GM04503 (cell line): ENCODE measurements around the gene MEIOC.
A peak's percentile ranks its signal among the peaks of the same experiment; 100 is the strongest.
"Not testable (repeated sequence)": the region's sequence is repeated elsewhere in the genome, so short reads cannot be mapped to it uniquely, and the experiment has no call there.

Experiments used
- DNase-seq: peaks from one replicate; pipeline ENCODE4 v3.0.0-alpha.2; 2012; ENCODE audit warnings: low read depth

Gene MEIOC

DNA sequence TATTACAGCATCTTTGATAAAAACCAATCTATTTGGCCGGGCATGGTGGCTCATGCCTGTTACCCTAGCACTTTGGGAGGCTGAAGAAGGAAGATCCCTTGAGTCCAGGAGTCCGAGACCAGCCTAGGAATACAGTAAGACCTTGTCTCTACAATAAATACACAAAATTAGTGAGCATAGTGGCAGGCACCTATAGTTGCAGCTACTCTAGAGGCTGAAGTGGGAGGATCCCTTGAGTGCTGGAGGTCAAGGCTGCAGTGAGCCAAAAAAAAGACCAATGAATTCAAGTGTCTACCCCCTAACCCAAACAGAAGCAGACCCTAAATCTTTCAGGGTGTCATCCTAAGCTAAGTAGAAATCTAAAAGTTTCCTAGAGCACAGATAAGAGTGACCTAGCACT, 7.3 kb upstream of the MEIOC start:
- DNase-seq: no peak

DNA sequence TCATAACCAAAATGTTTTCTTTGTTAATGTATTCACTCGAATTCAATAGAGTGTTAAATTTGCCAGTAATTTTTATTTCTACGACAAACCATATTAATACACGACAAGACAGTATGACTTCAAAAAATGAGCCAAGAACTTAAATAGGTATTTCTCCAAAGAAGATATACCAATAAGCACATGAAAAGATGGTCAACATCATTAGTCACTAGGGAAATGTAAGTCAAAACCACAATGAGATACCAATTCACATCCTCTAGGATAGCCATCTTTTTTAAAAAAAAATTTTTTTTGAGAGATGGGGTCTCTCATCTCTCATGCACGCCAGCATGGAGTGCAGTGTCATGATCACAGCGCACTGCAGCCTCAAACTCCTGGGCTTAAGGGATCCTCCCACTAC, 5.0 kb upstream of the MEIOC start:
- no peak for DNase-seq

DNA sequence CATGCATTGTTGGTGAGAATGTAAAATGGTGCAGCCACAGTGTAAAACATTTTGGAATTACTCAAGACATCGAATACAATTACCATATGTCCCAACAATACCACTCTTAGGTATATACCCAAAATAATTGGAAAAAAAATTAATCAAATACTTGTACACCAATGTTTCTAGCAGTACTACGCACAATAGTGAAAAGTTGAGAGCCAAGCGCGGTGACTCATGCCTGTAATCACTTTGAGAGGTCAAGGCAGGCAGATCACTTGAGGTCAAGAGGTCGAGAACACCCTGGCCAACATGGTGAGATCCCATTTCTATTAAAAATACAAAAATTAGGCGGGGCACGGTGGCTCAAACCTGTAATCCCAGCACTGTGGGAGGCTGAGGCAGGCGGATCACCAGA, 3.5 kb upstream of the MEIOC start:
- DNase-seq: no peak

DNA sequence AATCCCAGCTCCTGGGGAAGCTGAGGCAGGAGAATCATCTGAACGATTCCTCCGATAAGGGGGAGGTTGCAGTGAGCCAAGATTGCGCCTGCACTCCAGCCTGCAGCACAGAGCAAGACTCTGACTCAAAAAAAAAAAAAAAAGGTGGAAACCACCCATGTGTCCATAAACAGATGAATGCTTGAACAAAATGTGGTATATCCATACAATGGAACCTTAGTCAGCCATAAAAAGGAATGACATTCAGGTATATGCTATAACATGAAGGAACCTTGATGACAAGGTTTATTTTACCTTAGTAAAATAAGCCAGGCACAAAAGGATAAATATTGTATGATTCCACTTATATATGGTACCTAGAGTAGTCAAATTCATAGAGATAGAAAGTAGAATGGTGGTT, 2.9 kb upstream of the MEIOC start:
- no peak for DNase-seq

DNA sequence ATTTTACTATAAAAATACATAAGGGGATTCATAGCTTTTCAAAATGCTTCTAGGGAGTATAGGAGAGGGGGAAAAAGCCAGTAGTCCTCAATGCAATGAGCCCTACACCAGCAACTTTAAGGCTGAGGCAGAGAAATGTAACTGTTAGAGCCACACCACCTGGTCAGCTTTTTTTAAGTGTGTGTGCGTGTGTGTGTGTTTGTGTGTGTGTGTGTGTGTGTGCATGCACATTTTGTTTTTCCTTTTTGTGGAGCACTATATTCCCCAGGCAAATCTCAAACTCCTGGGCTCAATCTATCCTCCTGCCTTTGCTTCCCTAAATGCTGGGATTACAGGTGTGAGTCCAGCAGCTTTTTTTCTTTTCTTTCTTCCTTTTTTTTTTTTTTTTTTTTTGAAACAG, 2.3 kb upstream of the MEIOC start:
- no peak for DNase-seq

DNA sequence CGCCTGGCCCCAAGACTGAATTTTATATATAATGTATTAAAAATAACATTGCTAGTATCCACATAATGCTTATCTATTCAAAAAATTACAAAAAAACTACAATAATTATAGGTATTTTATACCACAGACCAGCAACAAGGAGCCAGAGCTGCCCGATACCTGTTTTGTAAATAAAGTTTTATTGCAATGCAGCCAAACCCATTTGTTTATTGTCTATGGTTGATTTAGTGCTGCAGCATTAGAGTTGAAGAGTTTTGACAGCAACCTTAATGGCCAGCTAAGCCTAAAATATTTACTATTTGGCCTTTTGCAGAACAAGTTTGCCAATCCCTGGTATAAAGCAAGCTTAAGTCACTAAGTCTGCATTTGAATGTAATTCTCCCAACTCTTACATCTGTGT, 5.6 kb downstream of the MEIOC start:
- no peak for DNase-seq

DNA sequence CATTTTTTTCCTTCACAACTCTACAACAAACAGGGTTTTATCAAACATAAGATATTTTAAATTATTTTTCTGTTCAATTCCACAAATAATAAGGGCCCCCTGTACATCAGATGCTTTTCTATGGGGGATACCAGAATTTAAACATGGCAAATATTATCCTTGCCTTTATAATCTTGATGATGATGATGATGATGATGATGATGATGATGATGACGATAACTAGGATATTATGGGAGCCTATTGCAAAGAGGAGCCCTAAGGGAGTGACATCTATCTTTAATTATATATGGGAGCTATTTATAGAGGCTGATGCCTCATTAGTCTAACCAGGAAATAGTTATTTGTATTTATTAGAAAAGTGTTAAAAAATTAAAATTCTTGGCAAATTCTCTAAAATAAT, 6.8 kb downstream of the MEIOC start:
- DNase-seq: no peak

DNA sequence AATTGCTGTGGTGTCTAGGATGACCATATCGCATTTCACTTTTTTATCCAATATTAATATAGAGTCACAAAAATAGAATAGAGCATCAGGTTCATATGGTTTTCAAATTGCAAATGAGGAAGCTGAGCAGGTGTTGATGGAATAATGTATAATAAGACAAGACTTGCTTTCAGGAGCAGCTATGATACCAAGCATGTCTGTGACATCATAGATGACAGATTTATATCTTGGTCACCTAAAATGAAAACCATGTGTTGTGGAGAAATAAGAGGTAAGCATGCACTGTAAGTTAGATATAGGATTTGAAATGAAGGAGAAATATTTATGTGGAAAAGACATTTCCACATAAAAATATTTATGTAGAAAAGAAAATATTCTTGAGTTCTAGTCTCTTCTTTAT, 8.6 kb downstream of the MEIOC start:
- DNase-seq: no peak

DNA sequence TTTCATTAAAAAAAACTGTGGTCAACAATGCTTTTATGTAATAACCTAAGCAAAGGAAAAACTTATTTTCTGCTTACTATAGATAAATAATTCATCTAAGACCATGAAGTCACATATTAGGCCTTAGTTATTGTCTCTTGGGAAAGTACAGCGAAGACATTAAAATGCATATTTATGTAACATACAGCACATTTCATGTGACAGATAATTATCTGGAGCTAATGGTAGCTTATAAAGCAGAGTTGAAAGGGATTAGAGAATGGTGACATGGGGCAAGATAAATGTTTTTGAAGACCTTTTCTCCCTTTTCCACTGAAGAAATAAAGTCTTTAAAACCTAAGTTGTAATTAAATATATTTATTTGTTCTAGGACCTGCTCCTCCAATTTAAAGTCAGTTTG, 9.7 kb downstream of the MEIOC start:
- no peak for DNase-seq

DNA sequence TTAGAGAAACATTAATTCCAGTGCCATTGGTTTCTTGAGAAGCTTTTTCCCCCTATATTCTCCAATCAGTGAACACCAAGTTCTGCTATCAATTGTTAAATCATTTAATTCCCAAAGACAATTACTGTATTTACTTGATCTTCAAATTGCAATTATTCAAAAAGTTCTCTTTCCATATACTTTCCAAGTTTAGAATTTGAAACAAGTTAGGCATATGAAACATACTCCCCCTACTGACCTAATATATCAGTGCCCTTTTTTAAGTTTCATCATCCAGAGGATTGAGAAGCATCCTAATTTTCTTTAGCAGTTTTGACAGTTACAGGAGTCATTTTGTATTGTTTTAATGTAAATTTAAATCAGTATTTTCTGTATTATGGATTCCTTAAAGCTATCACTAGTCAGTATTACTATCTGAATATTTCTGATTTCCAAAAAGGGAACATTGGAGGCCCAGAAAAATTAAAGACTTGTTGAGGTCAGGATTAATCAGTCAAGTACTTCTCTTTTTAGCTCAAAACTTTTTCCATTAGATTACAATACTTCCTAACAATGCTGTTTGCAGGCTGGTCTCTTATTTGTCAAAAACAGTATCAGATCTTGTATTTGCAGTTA, 16.3 kb downstream of the MEIOC start:
- no peak for DNase-seq

DNA sequence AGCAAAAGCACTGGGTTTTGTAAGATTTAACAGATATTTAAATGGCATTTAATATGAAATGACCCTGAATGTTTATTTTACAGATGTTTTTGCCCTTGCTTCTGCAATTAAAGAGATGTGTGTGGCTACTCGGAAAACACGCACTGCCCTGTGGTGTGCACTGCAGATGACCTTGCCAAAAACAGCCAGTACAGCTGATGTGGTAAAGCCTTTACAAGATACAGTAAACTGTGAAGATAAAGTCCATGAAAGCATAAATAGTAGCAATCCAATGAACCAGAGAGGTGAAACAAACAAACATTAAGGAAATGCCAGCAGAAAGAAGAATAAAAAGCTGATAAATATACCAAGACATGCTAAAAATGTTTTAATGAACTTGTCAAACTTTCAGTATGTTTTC, 17.6 kb downstream of the MEIOC start:
- no peak for DNase-seq

DNA sequence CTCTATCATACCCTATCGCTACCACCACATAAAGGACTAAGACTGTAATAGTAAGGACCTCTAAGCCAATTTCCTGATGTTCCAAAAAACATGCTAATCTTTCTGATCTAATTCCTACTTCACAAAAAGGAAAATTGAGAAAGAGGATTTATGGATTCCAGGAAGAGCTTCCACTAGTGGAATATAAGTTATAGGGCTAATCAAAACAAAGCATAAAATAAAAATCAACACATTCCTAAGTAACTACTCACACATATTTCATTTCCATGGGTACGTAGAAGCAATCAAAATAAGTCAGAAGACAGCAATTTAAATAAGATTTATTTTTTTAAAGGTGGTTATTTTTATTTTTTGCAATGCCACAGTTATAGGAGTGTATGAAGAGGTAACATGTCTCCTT, 20.9 kb downstream of the MEIOC start:
- DNase-seq: peak; percentile 28

DNA sequence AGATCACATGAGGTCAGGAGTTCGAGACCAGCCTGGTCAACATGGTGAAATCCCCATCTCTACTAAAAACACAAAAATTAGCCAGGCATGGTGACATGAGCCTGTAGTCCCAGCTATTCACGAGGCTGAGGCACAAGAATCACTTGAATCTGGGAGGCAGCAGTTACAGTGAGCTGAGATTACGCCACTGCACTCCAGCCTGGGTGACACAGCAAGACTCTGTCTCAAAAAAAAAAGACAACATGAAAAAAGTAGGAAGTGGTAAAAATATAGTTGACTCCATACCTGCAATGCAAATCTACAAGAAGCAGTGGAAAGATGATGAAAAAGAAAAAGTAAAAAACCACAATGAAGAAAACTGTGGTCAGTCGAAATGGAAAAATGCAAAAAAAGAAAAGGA, 27.0 kb downstream of the MEIOC start:
- not testable (repeated sequence) for DNase-seq

DNA sequence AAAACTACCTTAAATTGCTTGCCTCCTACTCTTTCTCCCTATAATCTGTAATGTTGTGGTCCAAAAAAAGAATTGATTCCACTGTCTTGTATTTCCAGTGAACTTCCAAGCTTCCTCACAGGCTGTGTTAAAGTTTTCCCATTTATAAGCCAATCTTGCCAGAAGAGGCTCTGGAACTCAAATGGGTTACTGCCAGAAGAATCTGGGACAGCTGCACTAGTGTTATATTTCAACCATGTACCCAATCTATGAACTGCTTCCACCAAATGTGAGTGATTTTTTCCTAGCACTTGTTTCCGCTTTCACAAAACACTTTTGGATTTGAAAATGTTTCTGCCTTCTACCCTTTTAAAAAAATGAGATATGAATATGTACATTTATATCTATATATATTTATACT, 31.5 kb downstream of the MEIOC start:
- no peak for DNase-seq

DNA sequence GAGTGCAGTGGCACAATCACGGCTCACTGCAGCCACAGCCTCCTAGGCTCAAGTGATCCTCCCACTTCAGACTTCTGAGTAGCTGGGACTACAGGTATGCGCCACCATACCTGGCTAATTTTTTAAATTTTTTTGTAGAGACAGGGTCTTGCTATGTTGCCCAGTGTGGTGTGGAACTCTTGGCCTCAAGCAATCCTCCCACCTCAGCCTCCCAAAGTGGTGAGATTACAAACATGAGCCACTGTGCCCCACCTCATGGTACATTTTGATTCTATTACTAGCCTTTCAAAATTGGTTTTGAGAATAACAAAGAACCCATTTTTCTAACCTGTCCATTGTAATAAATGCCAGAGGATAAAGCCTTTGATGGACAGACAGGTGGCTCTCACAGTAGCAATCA, 31.9 kb downstream of the MEIOC start:
- no peak for DNase-seq

DNA sequence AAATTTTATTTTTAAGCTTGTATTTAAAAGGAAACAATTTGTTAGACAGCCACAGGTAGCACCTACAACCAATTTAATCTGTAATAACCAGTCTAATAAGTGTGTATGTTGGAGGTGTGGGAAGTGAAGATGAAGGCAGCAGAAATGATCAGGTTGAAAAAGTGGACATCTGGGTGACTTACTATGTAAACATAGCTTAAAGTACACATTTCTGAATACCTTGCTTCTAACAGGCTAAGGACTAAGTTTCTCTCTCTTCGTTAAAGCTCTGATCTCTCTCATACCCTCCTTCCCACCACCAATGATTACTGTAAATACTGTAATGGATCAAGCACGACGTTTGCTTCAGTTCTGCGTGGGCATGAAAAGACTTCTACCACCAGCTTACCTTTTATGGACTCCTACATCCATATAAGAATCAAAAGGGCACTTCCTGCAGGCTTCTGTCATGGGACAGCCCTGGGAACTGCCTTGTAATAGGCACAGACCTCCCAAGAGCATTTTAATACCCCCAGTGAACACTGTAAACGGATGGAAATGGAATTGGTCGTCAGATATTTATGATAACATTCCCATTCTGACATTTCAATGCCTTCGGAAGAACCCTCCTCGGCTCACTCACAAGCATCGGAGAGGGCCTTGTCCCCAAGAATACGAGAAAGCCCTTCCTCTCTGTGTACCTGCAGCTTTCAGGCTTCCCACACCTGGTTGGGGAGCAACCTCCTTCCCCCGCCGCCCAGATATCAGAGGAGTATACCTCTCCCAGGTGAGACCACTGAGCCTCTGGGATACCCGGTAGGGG, 32.6 kb downstream of the MEIOC start:
- no peak for DNase-seq

DNA sequence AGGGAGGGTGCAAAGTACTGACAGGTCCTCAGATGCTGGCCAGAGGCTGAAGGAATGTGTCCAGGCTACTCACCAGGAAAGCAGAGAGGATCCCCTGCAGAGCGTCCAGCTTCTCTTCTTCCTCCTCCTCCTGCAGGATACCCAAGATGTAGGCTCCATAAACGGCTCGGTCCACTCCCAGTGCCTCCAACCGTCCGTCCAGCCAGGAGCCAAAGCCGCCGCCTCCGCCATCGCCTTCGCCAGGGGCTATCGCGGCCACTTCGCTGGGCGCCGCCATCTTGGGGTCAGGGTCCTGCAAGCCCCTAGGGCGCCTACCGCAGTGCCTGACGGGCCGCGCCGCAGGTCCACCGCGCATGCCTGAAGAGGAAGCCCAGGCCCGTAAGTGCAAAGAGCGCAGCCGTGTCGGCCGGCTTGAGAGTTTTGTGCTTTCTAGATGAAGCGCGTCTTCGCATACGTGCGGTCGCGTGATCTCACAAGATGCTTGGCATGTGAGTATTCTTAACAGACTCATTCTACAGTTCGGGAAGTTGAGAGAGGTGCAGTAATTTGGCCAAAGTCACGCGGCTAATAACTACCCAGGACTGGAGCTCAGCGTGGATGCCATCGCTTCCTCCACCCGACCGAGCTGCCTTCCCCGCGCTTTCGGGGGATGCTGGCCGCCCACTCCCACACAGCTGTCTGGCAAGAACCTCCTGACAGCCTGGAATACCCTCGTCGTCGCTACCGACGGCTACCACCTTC, 33.4 kb downstream of the MEIOC start, which contains the start of gene CCDC43:
Gene CCDC43 (minus strand): TSS at position 300 of the 741 bp plus-strand sequence. CDS start 23 bp downstream, at position 277.
- DNase-seq: peak; percentile 66

DNA sequence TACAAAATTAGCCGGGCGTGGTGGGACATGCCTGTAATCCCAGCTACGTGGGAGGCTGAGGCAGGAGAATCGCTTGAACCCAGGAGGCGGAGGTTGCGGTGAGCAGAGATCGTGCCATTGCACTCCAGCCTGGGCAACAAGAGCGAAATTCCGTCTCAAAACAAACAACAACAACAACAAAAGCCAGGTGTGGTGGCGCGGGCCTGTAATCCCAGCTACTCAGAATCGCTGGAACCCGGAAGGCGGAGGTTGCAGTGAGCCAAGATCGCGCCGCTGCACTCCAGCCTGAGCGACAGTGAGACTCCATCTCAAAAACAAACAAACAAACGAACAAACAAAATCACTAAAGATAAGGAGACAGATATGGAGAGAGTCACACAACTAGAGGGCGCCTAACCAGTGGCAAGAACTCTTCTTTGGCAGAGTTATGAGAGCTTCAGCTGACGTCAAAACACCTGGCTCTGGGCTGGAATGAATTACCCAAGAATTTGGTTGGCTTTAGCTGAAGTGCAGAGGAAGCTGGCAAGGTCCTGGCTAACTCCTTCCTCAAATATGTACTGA, 34.6 kb downstream of the MEIOC start:
- DNase-seq: not testable (repeated sequence)

DNA sequence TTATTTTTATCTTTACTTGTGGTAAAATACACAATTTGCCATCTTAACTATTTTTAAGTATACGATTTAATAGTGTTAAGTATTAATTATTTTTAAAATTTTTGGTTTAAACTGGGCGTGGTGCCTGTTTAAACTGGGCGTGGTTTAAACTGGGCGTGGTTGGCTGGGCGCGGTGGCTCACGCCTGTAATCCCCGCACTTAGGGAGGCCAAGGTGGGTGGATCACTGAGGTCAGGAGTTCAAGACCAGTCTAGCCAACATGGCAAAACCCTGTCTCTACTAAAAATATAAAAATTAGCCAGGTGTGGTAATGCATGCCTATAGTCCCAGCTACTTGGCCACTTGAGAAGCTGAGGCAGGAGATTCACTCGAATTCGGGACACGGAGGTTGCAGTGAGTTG, 37.3 kb downstream of the MEIOC start:
- DNase-seq: no peak

DNA sequence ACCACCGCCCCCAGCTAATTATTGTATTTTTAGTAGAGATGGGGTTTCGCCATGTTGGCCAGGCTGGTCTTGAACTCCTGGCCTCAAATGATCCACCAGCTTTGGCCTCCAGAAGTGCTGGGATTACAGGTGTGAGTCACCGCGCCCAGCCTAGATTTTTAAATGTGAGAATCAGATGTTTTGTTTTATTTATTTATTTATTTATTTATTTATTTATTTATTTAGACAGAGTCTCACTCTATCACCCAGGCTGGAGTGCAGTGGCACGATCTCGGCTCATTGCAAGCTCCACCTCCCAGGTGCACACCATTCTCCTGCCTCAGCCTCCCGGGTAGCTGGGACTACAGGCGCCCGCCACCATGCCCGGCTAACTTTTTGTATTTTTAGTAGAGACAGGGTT, 44.0 kb downstream of the MEIOC start:
- not testable (repeated sequence) for DNase-seq

DNA sequence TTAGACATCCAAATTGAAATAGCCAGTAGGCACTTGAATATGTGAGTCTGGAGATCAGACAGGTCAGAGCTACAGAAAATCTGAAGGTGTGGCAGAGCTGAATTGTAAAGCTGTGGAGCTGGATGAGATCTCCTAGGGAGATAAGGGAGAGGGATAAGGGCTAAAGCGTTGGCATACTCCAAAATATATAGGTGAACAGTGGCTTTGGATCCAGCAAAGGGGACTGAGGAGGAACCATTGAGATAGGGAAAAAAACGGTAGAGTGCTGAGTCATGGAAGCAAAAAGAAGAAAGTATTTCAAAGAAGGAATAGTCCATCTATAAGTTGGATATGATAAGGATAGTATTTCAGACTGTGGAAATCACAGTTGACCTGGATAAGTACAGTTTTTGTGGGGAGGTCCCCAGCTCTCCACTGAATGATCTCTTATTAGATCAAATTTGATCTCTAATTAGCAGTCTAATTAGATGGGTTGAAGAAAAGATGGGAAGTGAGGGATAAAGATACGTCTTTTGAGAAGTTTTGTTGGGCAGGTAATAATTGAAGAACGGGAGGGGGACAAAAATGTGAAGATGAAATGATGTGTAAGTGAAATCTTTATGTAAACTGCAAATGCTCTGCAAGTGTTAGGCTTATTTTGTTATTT, 51.6 kb downstream of the MEIOC start:
- no peak for DNase-seq
